Epithelial cell of esophagus (primary cell): ENCODE data around the gene KLHL29.

Source experiments
- DNase-seq: peaks from one replicate; pipeline ENCODE4 v3.0.0; 2010; ENCODE audit warnings: low read depth
- H3K4me3 ChIP-seq: 2 replicates; pipeline ENCODE4 v1.5.1; 2011; ENCODE audit warnings: mild to moderate bottlenecking, low read length, control low read depth
- TF ChIP-seq, protein P1 (sequence below): IDR thresholded peaks from 2 replicates; pipeline ENCODE4 v1.5.1; 2011; ENCODE audit warnings: low read depth, mild to moderate bottlenecking, low read length, control low read depth, inconsistent platforms; ENCODE audit not compliant: insufficient read depth; ENCODE audit errors: missing control alignments

The KLHL29 gene

DNA sequence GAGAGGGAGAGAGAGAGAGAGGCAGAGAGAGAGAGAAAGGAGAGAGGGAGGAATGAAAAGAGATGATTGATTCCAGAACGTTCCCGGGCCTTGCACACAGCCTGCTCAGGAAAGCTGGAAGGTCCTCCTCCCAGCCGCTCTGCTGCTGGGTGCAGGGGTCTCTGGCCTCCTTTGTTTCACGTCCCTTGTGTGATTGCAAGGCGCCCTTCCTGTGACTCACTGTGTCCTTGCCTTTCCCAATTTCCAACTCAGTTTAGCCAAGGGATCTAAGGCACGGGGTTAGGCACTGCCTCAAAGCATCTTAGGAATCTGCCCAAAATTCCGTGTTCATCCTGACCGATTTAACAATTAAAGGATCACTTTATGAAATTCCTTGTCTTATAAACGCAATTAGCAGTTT lies 221.2 kb downstream of the KLHL29 start:
- no peak for DNase-seq
- TF ChIP-seq, protein P1, sequence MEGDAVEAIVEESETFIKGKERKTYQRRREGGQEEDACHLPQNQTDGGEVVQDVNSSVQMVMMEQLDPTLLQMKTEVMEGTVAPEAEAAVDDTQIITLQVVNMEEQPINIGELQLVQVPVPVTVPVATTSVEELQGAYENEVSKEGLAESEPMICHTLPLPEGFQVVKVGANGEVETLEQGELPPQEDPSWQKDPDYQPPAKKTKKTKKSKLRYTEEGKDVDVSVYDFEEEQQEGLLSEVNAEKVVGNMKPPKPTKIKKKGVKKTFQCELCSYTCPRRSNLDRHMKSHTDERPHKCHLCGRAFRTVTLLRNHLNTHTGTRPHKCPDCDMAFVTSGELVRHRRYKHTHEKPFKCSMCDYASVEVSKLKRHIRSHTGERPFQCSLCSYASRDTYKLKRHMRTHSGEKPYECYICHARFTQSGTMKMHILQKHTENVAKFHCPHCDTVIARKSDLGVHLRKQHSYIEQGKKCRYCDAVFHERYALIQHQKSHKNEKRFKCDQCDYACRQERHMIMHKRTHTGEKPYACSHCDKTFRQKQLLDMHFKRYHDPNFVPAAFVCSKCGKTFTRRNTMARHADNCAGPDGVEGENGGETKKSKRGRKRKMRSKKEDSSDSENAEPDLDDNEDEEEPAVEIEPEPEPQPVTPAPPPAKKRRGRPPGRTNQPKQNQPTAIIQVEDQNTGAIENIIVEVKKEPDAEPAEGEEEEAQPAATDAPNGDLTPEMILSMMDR = no peak
- H3K4me3 ChIP-seq = no peak overlapping the region

DNA sequence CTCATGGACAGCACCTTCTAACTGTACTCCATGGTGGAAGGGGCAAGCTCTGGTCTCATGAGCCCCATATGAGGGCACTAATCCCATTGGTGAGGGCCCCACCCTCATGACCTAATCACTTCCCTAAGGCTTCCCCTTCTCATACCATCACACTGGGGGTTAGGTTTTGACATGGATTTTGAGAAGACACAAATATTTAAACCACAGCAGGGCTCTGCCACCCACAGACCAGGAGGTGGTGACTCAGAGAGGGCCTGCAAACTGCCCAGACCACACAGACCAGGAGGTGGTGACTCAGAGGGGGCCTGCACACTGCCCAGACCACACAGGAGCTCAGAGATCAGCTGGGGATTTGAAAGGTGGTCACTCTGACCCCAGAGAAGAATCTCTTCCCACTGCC lies 222.0 kb downstream of the KLHL29 start:
- no peak overlapping the region for H3K4me3 ChIP-seq
- peak; percentile 16 for DNase-seq
- TF ChIP-seq, protein P1 = no peak

DNA sequence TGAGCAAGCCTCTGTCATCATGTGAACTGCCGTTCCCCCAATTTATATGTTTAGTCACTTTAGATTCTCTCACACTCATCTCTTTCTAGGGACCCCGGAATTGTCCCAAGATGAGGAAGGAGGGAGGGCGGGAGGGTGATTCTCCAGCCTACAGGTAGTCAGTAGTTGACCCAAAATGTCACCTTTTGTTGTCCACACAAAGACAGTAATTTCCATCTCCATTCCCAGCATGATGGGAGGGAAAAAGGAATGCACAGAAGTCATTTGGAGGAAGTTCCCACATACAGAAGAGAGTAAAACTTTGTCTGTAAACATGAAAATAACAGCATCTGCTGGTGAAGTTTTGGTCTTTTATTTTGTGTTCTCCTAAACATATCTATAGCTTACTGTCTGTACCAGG lies 222.9 kb downstream of the KLHL29 start:
- no peak for DNase-seq
- no peak overlapping the region for H3K4me3 ChIP-seq
- TF ChIP-seq, protein P1 = no peak

DNA sequence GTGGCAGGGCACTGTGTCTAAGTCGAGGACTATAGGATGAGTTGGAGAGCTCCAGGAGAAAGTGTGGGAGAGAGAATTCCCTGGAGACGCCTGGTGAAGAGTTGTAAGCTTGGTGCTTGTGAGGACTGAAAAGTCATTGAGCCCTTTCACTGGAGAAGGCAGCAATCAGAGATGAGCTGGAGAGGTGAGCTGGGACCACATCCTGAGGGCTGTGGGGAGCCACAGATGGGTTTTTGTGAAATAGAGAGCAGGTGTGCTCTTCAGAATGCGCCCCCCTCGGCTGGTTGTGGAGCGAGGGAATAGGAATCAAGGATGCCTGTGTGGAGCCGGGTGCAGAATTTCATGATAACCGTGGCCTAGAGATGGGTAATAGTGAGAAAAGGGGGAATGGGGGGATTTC lies 224.3 kb downstream of the KLHL29 start:
- no peak for DNase-seq
- TF ChIP-seq, protein P1 = no peak
- H3K4me3 ChIP-seq = no peak overlapping the region

DNA sequence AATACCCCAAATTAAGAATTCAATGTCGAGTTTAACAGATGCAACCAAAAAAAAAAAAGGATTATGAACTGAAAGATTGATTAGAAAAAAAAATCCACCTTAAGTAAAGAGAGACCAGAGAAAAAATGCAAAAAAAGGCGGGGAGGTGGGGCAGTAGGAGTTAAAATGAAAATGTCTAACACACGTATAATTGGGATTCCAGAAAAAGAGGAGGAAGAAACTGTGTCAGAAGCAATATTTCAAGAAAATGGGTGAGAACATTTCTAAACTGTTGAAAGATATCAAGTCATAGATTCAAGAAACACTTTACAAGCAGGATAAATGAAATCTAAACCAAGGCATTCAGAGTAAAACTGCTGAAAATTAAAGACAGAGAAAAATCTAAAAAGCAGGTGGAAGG lies 226.9 kb downstream of the KLHL29 start:
- no peak overlapping the region for H3K4me3 ChIP-seq
- DNase-seq = no peak
- TF ChIP-seq, protein P1 = no peak

DNA sequence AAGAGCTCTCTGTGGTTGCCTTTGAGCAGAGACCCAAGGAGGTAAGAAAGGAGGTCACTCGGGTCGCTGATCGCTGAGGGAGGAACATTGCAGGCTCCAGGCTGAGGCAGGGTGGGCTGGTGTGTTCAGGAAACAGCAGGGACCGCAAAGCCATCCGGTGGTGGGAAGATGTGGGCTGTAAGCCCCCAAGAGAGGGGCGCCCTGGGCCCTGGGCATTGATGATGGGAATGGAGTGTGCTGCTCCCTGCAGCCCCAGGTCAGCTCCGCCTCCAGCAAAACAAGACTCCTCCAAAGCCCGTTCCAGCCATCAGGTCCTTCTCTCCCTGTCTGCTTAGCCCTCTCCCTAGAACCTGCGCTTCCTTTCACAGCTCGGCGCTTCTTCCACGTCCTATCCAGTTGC lies 229.7 kb downstream of the KLHL29 start:
- TF ChIP-seq, protein P1 = no peak
- H3K4me3 ChIP-seq = no peak overlapping the region
- no peak for DNase-seq

DNA sequence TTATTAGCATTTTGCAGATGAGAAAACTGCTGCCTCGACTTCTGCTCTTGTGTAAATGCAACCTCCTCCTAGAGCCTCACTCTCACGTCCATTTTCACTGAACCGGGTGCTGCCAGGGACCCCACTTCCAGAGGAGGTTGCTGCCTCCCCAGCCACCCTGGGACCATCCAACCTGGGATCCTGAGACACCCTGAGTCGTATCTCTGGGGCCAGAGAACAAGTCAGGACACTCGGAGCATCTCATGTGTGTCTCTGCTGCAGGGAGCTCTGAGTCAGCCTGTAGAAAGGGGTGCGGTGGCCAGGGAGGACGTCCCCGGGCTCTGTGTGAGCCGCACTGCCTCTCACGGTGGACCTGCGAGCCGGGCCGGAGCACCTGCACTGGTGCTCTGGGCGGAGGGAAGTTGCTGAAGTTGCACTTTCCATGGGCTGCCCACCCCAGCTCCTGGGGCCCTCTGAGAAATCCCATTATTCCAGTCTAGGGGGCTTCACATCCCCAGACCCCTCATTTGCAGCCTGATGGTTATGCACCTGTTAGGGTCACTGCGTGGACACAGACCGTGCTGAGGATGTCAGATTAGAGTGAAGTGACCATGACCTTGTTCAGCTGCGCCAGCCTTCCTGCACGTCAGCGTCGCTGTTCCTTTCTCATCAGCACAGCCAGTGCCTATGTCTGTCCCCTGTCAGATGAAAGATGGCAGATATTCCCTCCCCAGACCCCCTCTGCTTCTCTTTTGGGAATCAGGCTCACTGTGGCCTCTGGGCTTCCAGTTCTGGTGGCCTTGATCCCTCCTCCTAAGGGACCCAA lies 230.4 kb downstream of the KLHL29 start:
- DNase-seq = peak; percentile 19
- no peak overlapping the region for H3K4me3 ChIP-seq
- TF ChIP-seq, protein P1 = no peak
